PC-3 (cell line): ENCODE results near the gene KCNQ5. TPM values are rescaled to one million over a fixed set of nuclear protein-coding genes. Genes with fewer than 3 reads are reported as not detected.

Experiments
- ATAC-seq: fragments of 200-7000 bp; cut with Tn5 transposase; 2 replicates; pipeline ENCODE4 v1.9.1; 2020; ENCODE audit warnings: mild to moderate bottlenecking, moderate library complexity
- BruUV-seq: library from RNA; stranded (reverse); fragments of 400-500 nt; replicated peaks from 2 replicates; lab custom pipeline; 2021; lab: Mats Ljungman, UMichigan
- CTCF ChIA-PET: fragments of 300-600 bp; sonication (Branson Sonifier 250); formaldehyde crosslinking; loops from one replicate; lab custom pipeline; 2022; ENCODE audit warnings: antibody characterized with exemption; lab: Charles Lee
- POLR2A ChIA-PET: fragments of 300-600 bp; sonication (Branson Sonifier 250); formaldehyde crosslinking; loops from one replicate; lab custom pipeline; 2022; ENCODE audit warnings: antibody characterized with exemption; ENCODE audit not compliant: unreplicated experiment; lab: Charles Lee
- DNase-seq: peaks from one replicate; pipeline ENCODE4 v3.0.0-alpha.2; 2015
- H2AFZ ChIP-seq: fragments of 300-600 bp; sonication (generic); 2 replicates; pipeline ENCODE4 v1.6.0; 2016; ENCODE audit warnings: antibody characterized with exemption, low read length
- H3F3A ChIP-seq: fragments of 300-600 bp; sonication (generic); one replicate; pipeline ENCODE4 v1.6.0; 2017; ENCODE audit warnings: antibody characterized with exemption, low read length, control low read depth, mild to moderate bottlenecking; ENCODE audit not compliant: unreplicated experiment
- H3K27ac ChIP-seq: fragments of 300-600 bp; sonication (generic); 2 replicates; pipeline ENCODE4 v1.5.1; 2016; ENCODE audit warnings: mild to moderate bottlenecking, low read length
- H3K27me3 ChIP-seq: fragments of 300-600 bp; sonication (generic); 2 replicates; pipeline ENCODE4 v1.6.1; 2016; ENCODE audit warnings: low read length, mixed read lengths
- H3K36me3 ChIP-seq: fragments of 300-600 bp; sonication (generic); 2 replicates; pipeline ENCODE4 v1.6.1; 2016; ENCODE audit warnings: low read depth, mixed run types, low read length, mixed read lengths
- H3K4me1 ChIP-seq: fragments of 300-600 bp; sonication (generic); 2 replicates; pipeline ENCODE4 v1.5.1; 2016; ENCODE audit warnings: low read length; ENCODE audit not compliant: insufficient read depth
- H3K4me2 ChIP-seq: fragments of 300-600 bp; sonication (generic); 2 replicates; pipeline ENCODE4 v1.6.0; 2016; ENCODE audit warnings: low read length
- H3K4me3 ChIP-seq: fragments of 300-600 bp; sonication (generic); 2 replicates; pipeline ENCODE4 v1.5.1; 2016; ENCODE audit warnings: mild to moderate bottlenecking, low read length, mixed read lengths
- H3K79me2 ChIP-seq: fragments of 300-600 bp; sonication (generic); 2 replicates; pipeline ENCODE4 v1.6.1; 2017; ENCODE audit warnings: low read length, mixed read lengths
- H3K9ac ChIP-seq: fragments of 300-600 bp; sonication (generic); 2 replicates; pipeline ENCODE4 v1.6.0; 2016; ENCODE audit warnings: mild to moderate bottlenecking, low read length
- H3K9me2 ChIP-seq: fragments of 300-600 bp; sonication (generic); replicated peaks from 2 replicates; pipeline ENCODE4 v1.6.1; 2016; ENCODE audit warnings: mixed run types, low read length, mixed read lengths
- H3K9me3 ChIP-seq: fragments of 300-600 bp; sonication (generic); 2 replicates; pipeline ENCODE4 v1.6.1; 2016; ENCODE audit warnings: low read length, mixed read lengths
- H4K20me1 ChIP-seq: fragments of 300-600 bp; sonication (generic); 2 replicates; pipeline ENCODE4 v1.6.1; 2016; ENCODE audit warnings: low read length, mixed read lengths
- CTCF ChIP-seq: fragments of 300-600 bp; sonication (generic); conservative IDR thresholded peaks from 2 replicates; pipeline ENCODE4 v1.5.1; 2017; ENCODE audit warnings: antibody characterized with exemption, low read depth, mild to moderate bottlenecking, low read length
- EZH2 ChIP-seq: fragments of 300-600 bp; sonication (generic); IDR thresholded peaks from one replicate; pipeline ENCODE4 v1.6.1; 2017; ENCODE audit warnings: antibody characterized with exemption, mild to moderate bottlenecking, low read length; ENCODE audit not compliant: unreplicated experiment
- EZH2phosphoT487 ChIP-seq: fragments of 300-600 bp; sonication (generic); IDR thresholded peaks from 2 replicates; pipeline ENCODE4 v1.6.1; 2018; ENCODE audit warnings: mild to moderate bottlenecking, antibody characterized with exemption, low read length, borderline replicate concordance
- intact Hi-C: fragments of 100-400 bp; cut with micrococcal nuclease; formaldehyde crosslinking; loops from 2 replicates; pipeline ENCODE4 v1.9.0; 2023
- total RNA-seq: library from RNA; depleted of rRNA; stranded (reverse); fragments of >200 nt; gene quantifications from 2 replicates; pipeline ENCODE4 v1.2.3, GENCODE V29; 2014

The KCNQ5 gene
- total RNA-seq, 1 experiment from 2014 or later = not detected

- H3K36me3 ChIP-seq = no peaks in the 10 kb centered on the region
- no peak overlapping the region for H3K4me3 ChIP-seq
- no peaks in the 10 kb centered on the region for H4K20me1 ChIP-seq
- BruUV-seq = no TSS peak
- H3K9me2 ChIP-seq = no peaks in the 10 kb centered on the region
- no peak overlapping the region for H3K9ac ChIP-seq
- H3F3A ChIP-seq = peaks cover 5% of the 10 kb centered on the region
- H3K27ac ChIP-seq = no peak overlapping the region
- TF ChIP-seq EZH2phosphoT487 (no peak), CTCF (no peak), EZH2 (no peak)
- DNase-seq (no peak), ATAC-seq (no peak)
- H3K27me3 ChIP-seq = no peaks in the 10 kb centered on the region
- no peak overlapping the region for H3K4me2 ChIP-seq
- ChIA-PET POLR2A (no interaction called here), CTCF (no interaction called here)
- no peak overlapping the region for H2AFZ ChIP-seq
- no peaks in the 10 kb centered on the region for H3K9me3 ChIP-seq
- no peaks in the 10 kb centered on the region for H3K79me2 ChIP-seq
- intact Hi-C loops = no loop called here
- peaks cover 40% of the 10 kb centered on the region for H3K4me1 ChIP-seq
Measured at GRCh38 chr6:72651967-72652956, 30.4 kb downstream of the KCNQ5 start.

- BruUV-seq = no TSS peak
- no peak overlapping the region for H3K4me2 ChIP-seq
- ATAC-seq (no peak), DNase-seq (no peak)
- peaks cover 5% of the 10 kb centered on the region for H3F3A ChIP-seq
- H3K27ac ChIP-seq = no peak overlapping the region
- TF ChIP-seq EZH2 (no peak), CTCF (no peak), EZH2phosphoT487 (no peak)
- ChIA-PET POLR2A (no interaction called here), CTCF (no interaction called here)
- no peak overlapping the region for H2AFZ ChIP-seq
- H3K4me3 ChIP-seq = no peak overlapping the region
- no peak overlapping the region for H3K9ac ChIP-seq
- H3K79me2 ChIP-seq = no peaks in the 10 kb centered on the region
- H4K20me1 ChIP-seq = no peaks in the 10 kb centered on the region
- peaks cover 44% of the 10 kb centered on the region for H3K4me1 ChIP-seq
- intact Hi-C loops = no loop called here
- H3K9me2 ChIP-seq = no peaks in the 10 kb centered on the region
- no peaks in the 10 kb centered on the region for H3K27me3 ChIP-seq
- no peaks in the 10 kb centered on the region for H3K9me3 ChIP-seq
- no peaks in the 10 kb centered on the region for H3K36me3 ChIP-seq
Measured at GRCh38 chr6:72653026-72653425, 31.2 kb downstream of the KCNQ5 start.

GRCh38 chr6:72654071-72654621 is 32.3 kb downstream of the KCNQ5 start:
- no peak overlapping the region for H2AFZ ChIP-seq
- H4K20me1 ChIP-seq = no peaks in the 10 kb centered on the region
- no peak overlapping the region for H3K4me3 ChIP-seq
- H3K9ac ChIP-seq = no peak overlapping the region
- H3K27ac ChIP-seq = no peak overlapping the region
- BruUV-seq = no TSS peak
- DNase-seq = no peak
- no peak for ATAC-seq
- H3F3A ChIP-seq = peaks cover 3% of the 10 kb centered on the region
- H3K9me3 ChIP-seq = no peaks in the 10 kb centered on the region
- no peaks in the 10 kb centered on the region for H3K27me3 ChIP-seq
- H3K9me2 ChIP-seq = no peaks in the 10 kb centered on the region
- intact Hi-C loops = no loop called here
- H3K4me1 ChIP-seq = peaks cover 39% of the 10 kb centered on the region
- TF ChIP-seq CTCF (no peak), EZH2phosphoT487 (no peak), EZH2 (no peak)
- H3K79me2 ChIP-seq = no peaks in the 10 kb centered on the region
- H3K36me3 ChIP-seq = no peaks in the 10 kb centered on the region
- no peak overlapping the region for H3K4me2 ChIP-seq
- POLR2A ChIA-PET = no interaction called here
- CTCF ChIA-PET = no interaction called here
